ENCODE data around the gene TTC31.

TTC31 gene

GRCh38 chr2:74488643-74489481, 6.0 kb downstream of the TTC31 start:
- DNase-seq, result no peak

DNA sequence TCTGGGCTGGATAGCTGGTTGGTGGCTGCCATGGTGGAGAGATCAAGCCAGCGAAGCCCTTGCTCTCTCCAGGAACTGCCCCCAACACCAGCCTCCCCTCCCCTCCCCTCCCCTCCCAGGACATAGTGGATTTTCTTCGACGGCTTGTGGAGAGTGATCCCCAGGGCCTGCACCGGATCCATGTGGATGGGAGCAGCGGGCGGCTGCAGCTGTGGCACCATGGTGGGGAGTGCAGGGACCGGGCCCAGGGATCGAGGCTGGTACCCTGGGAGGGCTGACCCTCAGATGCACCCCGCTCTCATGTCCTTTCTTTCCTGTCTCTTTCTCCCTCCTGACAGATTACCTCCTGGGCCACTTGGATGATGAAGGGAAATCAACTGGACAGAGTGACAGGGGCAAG, 7.0 kb downstream of the TTC31 start:
- no peak for DNase-seq

DNA sequence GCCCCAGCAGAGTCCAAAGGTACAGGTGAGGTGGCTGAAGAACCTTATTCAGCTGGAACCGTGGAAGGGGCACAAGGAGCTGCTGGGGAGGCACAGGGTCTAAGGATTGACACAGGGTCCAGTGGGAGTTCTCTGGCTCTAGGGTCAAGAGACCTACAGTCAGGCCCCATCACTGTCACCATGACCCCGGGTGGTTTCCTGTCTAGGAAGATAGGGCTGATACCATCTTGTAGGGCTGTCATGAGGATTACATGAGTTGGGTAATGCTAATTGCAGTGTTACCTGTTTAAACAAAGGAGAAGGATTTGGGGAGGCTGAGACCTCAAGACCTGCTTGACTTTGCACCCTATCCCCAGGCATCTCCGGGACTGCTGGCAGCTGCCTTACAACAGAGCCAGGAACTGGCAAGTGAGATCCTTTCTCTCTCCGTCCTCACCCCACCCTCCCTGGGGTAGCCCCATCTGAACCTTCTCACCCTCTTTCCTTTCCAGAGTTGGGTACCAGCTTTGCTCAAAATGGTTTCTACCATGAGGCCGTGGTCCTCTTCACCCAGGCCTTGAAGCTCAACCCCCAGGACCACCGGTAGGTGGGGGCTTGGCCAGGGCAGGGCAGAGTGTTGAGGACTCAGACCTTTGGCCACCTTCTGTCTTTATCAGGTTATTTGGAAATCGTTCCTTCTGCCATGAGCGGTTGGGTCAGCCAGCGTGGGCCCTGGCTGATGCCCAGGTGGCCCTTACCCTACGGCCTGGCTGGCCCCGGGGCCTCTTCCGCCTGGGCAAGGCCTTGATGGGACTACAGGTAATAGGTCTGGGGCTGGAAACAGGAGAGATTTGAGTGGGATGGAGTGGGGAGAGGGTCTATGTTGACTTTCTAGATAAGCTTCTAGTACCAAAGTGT, 9.0 kb downstream of the TTC31 start:
- no peak for DNase-seq

DNA sequence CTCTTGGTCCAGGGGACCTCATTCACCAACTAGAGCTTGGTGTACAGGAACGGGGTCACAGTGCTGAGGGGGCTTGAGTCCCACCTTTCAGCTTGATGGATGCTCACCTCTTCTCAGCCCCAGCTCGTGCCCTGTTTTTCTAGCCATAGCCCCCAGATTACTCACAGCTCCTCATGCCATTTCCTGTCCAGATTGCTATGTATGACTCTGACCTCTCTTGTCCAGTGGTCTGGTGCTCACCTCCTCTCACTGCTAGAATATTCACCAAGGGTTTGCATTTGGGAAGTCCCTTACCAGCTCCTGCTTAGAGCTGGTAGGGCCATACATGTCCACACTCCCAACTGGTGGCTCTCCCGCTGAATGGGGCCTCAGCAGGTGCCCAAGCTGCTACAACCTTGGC, 10.7 kb downstream of the TTC31 start:
- DNase-seq, result no peak

- no peak for DNase-seq
These were observed 12.6 kb downstream of the TTC31 start for GRCh38 chr2:74495440-74495839.

DNA sequence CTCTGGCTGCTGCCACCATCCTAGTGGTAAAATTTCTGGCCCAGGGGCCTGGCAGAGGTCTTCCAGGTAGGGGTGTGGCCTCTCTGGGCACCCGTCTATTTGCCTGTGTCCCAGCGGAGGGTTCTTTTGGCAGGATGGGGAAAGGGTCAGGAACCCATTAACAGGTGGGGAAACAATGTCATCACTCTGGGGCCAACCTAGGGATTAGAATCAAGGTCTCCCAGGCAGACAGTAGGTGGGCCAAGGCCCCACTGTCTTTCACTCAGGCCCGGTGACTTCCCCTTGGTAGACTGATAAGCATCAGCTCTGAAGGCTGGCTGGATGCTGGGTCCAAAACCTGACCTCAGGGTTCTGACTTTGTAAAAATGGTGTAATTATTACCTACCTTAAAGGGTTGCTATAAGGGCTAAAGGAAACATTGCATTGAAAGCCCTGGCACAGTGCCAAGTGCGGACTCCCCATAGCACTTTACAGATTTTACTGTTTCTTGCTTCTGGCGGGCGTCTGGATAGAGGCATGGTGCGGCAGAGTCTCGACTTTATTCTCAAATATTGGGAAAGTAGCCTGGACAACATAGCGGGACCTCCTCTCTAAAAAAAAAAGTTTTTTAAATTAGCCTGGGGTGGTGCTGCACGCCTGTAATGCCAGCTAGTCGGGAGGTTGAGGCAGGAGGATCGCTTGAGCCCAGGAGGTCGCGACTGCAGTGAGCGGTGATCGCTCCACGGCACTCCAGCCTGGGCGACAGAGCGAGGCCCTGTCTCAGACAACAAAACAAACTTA, 14.3 kb downstream of the TTC31 start:
- DNase-seq, result no peak

DNA sequence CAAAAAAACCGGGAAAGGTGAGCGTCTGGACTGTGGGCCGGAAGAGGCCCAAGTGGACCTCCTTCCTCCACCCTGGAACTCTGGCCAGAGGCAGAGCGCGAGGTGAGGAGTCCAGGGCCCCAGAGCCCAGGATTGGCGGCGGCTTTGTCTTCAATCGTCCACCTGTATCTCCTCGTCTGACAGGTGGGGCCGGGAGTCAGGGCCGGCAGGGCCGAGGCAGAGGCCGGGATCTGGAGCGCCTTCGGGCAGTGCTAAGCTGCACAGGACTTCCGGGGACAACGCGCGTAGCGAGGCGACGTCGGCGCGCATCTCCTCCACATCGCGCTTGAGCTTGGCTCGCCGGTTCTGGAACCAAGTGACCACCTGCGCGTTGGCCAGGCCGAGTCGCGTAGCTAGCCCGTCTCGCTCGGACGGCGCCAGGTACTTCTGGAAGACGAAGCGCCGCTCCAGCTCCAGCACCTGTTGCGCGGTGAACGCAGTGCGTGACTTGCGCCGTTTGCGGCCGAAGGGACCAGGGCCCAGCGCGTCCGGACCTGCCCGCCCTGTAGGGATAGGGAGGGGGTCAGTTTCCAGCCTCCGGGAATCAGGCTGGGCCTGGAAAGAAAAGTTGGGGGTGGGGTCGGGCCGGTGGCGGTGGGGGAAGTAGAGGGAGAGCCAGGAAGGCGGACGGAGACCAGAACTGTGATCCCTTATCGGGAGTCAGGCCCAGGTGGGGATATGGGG, 15.1 kb downstream of the TTC31 start:
- DNase-seq, result no peak

- no peak for DNase-seq
These were observed 15.8 kb downstream of the TTC31 start for GRCh38 chr2:74498500-74499266.

DNA sequence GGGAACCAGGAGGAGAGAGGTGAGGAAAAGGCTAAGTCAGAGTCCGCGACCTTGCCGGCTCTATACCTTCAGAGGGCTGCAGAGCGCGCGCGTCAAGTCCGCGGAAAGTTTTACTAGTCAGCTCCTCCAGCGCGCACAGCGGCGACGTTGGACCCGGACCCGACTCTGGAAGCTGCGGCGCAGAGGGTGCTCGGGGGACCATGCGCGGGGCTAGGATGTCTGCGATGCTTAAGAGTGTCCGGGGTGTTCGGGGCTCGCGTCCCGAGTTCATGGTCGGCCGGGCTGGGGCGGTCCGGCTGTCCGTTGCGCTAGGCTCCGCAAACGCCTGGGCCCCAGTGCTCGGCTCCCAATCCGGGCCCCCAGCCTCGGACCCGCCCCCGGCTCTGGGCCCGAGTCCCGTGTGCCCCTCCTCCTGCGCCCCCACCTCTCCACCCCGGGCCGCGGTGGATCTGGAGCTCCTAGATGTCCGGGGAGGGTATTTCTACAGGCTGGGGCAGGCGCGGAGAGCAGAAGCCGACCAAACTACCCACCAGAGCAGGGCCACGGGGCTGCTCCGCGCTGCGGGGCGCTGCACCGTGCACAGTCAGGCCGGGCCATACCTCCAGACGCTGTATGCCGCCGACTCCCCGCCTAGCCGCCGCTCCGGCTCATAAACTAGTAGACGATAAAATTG, 16.5 kb downstream of the TTC31 start, which contains the start of gene LBX2:
TSS of gene LBX2 (minus strand) at position 337 of the 673 bp plus-strand sequence. CDS start at position 271, 66 bp downstream.
- no peak for DNase-seq

DNA sequence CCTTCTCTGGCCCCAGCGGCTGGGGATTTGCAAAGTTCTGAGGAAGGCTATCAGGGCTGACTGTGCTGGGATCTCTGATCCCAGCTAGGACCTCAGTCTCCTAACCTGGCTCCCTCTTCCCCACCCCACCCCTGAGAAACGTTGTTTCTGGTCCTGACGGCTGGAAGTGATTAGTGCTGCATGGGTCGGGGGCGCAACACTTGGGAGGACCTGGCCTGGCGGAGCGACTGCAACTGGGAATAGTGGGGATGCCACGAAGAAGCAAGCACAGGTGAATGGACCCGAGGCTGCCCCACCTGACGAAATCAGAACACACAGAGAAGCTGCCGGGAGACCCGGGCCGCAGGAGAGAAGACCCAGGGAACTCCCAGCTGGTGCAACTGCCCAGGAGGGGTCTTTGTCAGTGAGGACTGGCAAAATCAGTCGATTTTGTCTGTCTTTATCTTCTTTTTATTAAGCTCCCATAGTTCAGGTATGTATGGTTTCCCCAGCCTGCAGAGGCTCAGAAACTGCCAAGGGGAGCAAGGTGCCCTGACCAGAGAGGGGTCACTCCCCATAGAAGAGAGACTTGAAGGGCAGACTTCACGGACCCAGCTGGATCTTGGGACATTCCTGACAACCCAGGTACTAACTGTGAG, 17.2 kb downstream of the TTC31 start:
- no peak for DNase-seq

DNA sequence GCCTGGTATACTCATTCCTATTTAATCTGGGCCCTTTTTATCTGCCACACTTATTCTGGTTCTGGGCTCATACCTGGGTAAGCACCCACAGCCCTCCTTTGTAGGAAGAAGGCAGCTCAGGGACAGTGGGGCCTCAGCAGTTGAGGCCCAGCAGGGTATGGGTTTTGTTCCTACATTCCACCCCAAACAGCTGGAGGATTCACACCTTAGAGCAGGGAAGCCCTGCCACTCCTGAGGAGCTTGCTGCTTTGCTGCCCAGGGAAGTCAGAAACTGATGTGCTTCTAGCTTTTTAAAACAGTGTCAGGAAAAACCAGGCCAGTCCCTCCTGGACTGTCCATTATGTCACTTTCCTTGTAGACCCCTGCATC, 17.7 kb downstream of the TTC31 start:
- no peak for DNase-seq

DNA sequence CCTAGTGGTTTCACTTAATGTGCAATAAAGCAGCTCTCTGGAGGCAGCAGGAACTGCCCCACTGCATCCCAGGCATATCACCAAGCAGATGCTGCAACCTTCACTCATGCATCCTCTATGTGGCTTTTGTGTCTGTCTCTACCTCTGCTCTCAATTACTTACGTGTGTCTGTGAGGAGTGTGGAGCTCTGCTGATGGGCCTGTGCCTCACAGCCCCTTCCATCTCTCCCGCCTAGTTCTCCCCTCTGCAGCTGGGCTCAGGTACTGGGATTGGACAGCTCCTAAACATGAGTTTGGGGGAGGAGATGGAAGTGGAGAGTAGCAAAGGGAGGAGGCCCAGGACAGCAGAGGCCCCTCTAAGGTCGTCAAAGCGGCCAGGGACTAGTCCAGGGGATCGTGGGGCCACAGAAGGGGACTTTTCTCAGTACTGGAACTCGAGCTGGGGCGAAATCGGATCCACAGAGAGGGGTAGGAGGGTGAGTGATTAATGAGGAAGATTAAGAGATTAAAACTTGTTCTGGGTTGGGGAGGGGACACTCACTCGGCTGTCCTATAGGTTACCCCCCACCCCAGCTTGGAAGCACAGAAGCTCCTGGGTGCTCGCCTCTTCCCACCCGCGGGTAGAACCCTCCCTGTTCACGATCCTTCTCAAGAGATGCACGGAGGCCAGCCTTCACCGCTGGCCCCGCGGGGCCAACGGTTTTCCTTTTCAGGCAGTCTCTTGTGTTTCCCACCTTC, 18.6 kb downstream of the TTC31 start:
- no peak for DNase-seq

GRCh38 chr2:74502147-74502719, 19.4 kb downstream of the TTC31 start:
- no peak for DNase-seq

DNA sequence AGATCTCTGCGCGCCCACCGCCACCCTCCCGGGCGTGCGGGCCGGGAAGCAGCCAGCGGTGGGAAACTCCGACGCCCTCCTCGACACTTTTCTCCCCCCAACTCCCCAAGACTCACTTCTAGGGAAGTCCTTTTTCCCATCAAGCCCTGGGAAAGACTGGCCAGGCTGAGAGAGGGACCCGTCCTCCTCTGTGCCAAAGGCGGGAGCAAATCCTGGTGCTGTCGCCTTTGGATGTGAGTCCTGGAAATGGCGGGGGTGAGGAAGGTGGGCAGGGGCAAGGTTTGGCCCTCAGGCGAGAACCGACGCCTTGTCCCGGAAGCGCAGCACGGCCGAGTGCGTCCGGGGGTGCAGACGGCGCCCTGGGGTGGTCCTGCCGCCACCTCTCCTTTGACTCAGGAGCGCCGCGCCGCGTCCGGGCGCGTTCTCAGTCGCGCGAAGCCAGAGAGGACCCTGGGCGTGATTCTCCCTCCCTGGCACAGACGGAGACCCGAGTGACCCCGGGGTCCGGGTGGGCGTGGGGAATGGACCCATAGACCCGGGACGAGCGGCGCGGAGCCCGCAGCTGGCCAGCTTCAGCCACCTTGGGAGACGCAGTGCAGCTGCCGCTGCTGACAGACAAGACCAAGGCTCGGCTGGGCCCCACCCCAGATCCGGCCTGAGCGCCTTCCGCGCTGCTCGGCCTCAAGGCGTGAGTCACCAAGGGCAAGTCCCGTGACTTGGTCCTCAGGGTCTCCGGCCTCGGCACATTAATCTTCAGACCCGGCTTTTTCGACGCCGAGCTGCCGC, 20.0 kb downstream of the TTC31 start:
- no peak for DNase-seq

GRCh38 chr2:74503506-74504475, 20.9 kb downstream of the TTC31 start:
- DNase-seq, result no peak

DNA sequence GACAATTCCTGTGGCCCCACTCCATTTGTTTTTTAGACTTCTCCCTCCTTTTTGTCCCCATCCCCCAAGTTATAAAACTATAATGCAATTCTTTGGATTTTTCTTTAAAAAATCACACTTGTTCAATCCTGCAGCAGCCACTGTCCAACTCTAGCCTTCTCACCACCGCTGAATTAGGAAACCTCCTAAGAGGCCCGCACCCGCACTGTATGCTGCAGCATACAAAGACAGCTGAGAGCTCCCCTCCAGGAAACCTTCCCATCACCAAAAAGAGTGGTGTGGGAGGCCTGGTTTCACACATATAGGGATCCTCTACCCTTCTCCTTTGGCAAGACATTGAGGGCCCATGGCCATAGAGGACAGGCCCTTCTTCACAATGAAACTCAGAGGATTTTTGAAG, 21.7 kb downstream of the TTC31 start:
- no peak for DNase-seq
